ENCODE results near the gene IFRD2. TPM values are rescaled to one million over a fixed set of nuclear protein-coding genes. Genes with fewer than 3 reads are reported as not detected.
"Not testable (repeated sequence)": the region's sequence is repeated elsewhere in the genome, so short reads cannot be mapped to it uniquely, and the experiment has no call there.

Gene IFRD2
- total RNA-seq, 1 donor from 2014 or later = 231 TPM

- no peak for TF ChIP-seq CTCF (IDR thresholded peaks at IDR 0.05)
- DNase-seq (ENCODE audit: low spot score in 2 of 2) = no peak
Observed at GRCh38 chr3:50316657-50317242, 24.5 kb upstream of the IFRD2 start.

GRCh38 chr3:50314816-50315215, 22.6 kb upstream of the IFRD2 start:
- H3K9me3 ChIP-seq = no peaks in the 10 kb centered on the region
- no peak overlapping the region for H3K27ac ChIP-seq
- TF ChIP-seq CTCF (IDR thresholded peaks at IDR 0.05) = no peak
- H3K4me3 ChIP-seq = no peak overlapping the region
- intact Hi-C loops (cut with DNase I) = no loop called here
- DNase-seq (ENCODE audit: low spot score in 2 of 2) = no peak
- peaks cover 2 to 12% of the 10 kb centered on the region in 2 donors for H3K4me1 ChIP-seq
- no peaks in the 10 kb centered on the region for H3K27me3 ChIP-seq
- peaks cover 0 to 21% of the 10 kb centered on the region in 2 donors for H3K36me3 ChIP-seq

More at GRCh38 chr3:50316657-50317242, 24.5 kb upstream of the IFRD2 start:
- Histone ChIP-seq H3K9me3 (no peaks in the 10 kb centered on the region), H3K4me3 (no peak overlapping the region), H3K4me1 (peaks cover 8 to 22% of the 10 kb centered on the region in 2 donors), H3K36me3 (peaks cover 0 to 21% of the 10 kb centered on the region in 2 donors), H3K27ac (no peak overlapping the region), H3K27me3 (no peaks in the 10 kb centered on the region)
- intact Hi-C loops (cut with DNase I) = no loop called here

GRCh38 chr3:50314342-50314741, 22.1 kb upstream of the IFRD2 start:
- no peak for DNase-seq (ENCODE audit: low spot score in 2 of 2)
- peaks cover 0 to 9% of the 10 kb centered on the region in 2 donors for H3K4me1 ChIP-seq
- intact Hi-C loops (cut with DNase I) = no loop called here
- no peak for TF ChIP-seq CTCF (IDR thresholded peaks at IDR 0.05)
- peaks cover 0 to 21% of the 10 kb centered on the region in 2 donors for H3K36me3 ChIP-seq
- H3K4me3 ChIP-seq = no peak overlapping the region
- H3K27ac ChIP-seq = no peak overlapping the region
- H3K9me3 ChIP-seq = no peaks in the 10 kb centered on the region
- no peaks in the 10 kb centered on the region for H3K27me3 ChIP-seq

- intact Hi-C loops (cut with DNase I); H3K9me3 ChIP-seq; DNase-seq (ENCODE audit: low spot score in 2 of 2); H3K27ac ChIP-seq; H3K4me1 ChIP-seq; H3K27me3 ChIP-seq; H3K36me3 ChIP-seq; H3K4me3 ChIP-seq: not testable (repeated sequence)
Observed at GRCh38 chr3:50312041-50312440, 19.8 kb upstream of the IFRD2 start.

- no peaks in the 10 kb centered on the region for H3K9me3 ChIP-seq
- no peak for TF ChIP-seq CTCF (IDR thresholded peaks at IDR 0.05)
- no peak overlapping the region for H3K4me3 ChIP-seq
Observed at GRCh38 chr3:50304601-50305000, 12.4 kb upstream of the IFRD2 start.

GRCh38 chr3:50303013-50303815, 11.0 kb upstream of the IFRD2 start, which contains the start of gene HYAL1:
HYAL1 (minus strand) TSS chr3:50303574; CDS start chr3:50302956, 618 bp downstream.
- H3K9me3 ChIP-seq = no peaks in the 10 kb centered on the region
- TF ChIP-seq CTCF (IDR thresholded peaks at IDR 0.05) = no peak
- no peaks in the 10 kb centered on the region for H3K27me3 ChIP-seq
- intact Hi-C loops (cut with DNase I) = no loop called here
- peaks cover 13 to 16% of the 10 kb centered on the region in 2 donors for H3K4me1 ChIP-seq
- no peak for DNase-seq (ENCODE audit: low spot score in 2 of 2)
- no peaks in the 10 kb centered on the region for H3K36me3 ChIP-seq
- H3K27ac ChIP-seq = peak within 1 kb of the TSS; percentile 17 to 38
- H3K4me3 ChIP-seq = peak within 1 kb of the TSS; percentile 17 to 33

More at GRCh38 chr3:50304601-50305000, 12.4 kb upstream of the IFRD2 start:
- H3K27me3 ChIP-seq = no peaks in the 10 kb centered on the region
- H3K4me1 ChIP-seq = peaks cover 7 to 8% of the 10 kb centered on the region in 2 donors
- H3K36me3 ChIP-seq = no peaks in the 10 kb centered on the region
- no peak for DNase-seq (ENCODE audit: low spot score in 2 of 2)
- intact Hi-C loops (cut with DNase I) = no loop called here
- no peak overlapping the region for H3K27ac ChIP-seq

Measured in ascending aorta (tissue), 2 donors.